Neutrophil (primary cell): ENCODE measurements around the gene PAX5.

Experiments used
- H3K27ac ChIP-seq: fragments of 200-600 bp; sonication (generic); 2 replicates; pipeline ENCODE4 v1.5.1; 2016; ENCODE audit warnings: mild to moderate bottlenecking, moderate library complexity
- H3K27me3 ChIP-seq: fragments of 200-600 bp; sonication (generic); 2 replicates; pipeline ENCODE4 v1.6.0; 2016; ENCODE audit warnings: mild to moderate bottlenecking
- H3K36me3 ChIP-seq: fragments of 200-600 bp; sonication (generic); 2 replicates; pipeline ENCODE4 v1.5.1; 2017
- H3K4me1 ChIP-seq, 2 experiments: fragments of 200-600 bp in 1 of 2; sonication (generic) in 1 of 2; 1 replicate in 1 of 2; 2 replicates in 1 of 2; pipeline versions ENCODE4 v1.5.1 to v1.6.1; 2013 to 2016; ENCODE audit warnings: low read depth in 1 of 2, low read length in 1 of 2, mild to moderate bottlenecking in 1 of 2, moderate library complexity in 1 of 2; ENCODE audit not compliant: control insufficient read depth in 1 of 2, insufficient read depth in 1 of 2
- H3K4me3 ChIP-seq, 2 experiments: fragments of 200-600 bp in 1 of 2; sonication (generic) in 1 of 2; 1 replicate in 1 of 2; 2 replicates in 1 of 2; pipeline ENCODE4 v1.5.1; 2013 to 2016; ENCODE audit warnings: low read depth in 1 of 2, low read length in 1 of 2, mild to moderate bottlenecking in 1 of 2, moderate library complexity in 1 of 2
- H3K9me3 ChIP-seq: fragments of 200-600 bp; sonication (generic); 2 replicates; pipeline ENCODE4 v1.5.1; 2016
- CTCF ChIP-seq: fragments of 200-600 bp; sonication (generic); IDR thresholded peaks from 2 replicates; pipeline ENCODE4 v1.5.1; 2016; ENCODE audit warnings: antibody characterized with exemption

The PAX5 gene

DNA sequence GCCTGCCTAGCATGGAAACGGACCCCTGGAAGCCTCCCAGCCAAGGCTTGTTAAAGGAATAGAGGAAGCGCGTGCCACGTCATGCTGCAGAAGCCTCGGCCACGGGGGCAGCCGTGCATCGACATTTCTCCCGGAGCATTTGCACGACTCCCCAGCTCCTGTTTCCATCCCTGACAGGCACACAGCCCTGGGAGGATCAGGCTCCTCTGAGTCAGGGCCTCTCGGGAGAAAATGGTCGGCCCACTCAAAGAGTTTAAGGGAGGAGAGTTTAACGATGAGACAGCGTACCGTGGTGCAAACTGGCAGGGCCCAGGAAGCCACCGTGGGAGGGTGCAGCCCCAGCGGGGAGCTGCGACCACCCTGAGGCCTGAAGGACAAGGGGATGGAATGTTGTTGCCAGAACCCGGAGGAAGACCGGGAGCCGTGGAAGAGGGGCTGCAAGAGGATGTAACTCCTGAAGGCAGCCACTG is 213.6 kb downstream of the PAX5 start:
- Histone ChIP-seq H3K4me1 (no peaks in the 10 kb centered on the region), H3K4me3 (no peak overlapping the region), H3K27me3 (peaks cover 48% of the 10 kb centered on the region), H3K36me3 (no peaks in the 10 kb centered on the region), H3K27ac (no peak overlapping the region), H3K9me3 (no peaks in the 10 kb centered on the region)
- no peak for TF ChIP-seq CTCF

- no peaks in the 10 kb centered on the region for H3K4me1 ChIP-seq
- no peaks in the 10 kb centered on the region for H3K9me3 ChIP-seq
- H3K36me3 ChIP-seq: no peaks in the 10 kb centered on the region
- no peak for TF ChIP-seq CTCF
- H3K27ac ChIP-seq: no peak overlapping the region
- peaks cover 48% of the 10 kb centered on the region for H3K27me3 ChIP-seq
- no peak overlapping the region for H3K4me3 ChIP-seq
These were observed 214.8 kb downstream of the PAX5 start for GRCh38 chr9:36818965-36819870.

DNA sequence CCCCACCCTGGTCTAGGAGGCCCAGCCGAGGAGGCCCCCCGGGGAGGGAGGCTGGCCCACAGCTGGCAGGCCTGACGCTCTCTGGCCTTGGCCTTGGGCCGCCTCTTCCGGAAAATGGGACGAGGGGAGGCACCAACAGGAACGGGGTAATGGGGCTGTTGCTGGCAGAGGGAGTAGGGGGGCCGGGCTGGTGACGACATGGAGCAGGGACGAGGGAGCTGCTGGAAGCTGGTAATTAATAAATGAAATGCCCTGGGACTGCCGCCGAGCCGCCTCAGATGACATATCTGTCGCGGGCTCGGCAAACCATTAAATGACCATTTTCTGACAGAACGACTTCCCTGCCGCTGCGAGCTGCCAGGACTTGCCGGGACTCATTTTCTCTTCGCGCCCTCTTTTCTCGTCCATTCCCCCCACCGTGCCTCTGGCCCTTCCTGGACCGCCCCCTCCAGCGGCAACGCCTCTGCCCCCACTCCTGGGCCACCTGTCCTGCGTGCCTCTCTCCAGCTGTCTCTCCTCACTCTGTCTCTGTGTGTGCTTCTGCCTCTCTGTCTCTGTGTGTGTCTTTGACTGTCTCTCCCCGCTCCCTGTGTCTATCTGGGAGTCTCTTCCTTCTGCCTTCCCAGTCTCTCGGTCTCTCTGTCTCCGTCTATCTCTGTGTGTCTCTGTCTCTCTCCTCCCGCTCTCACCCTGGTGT is 215.7 kb downstream of the PAX5 start:
- no peak for TF ChIP-seq CTCF
- Histone ChIP-seq H3K9me3 (no peaks in the 10 kb centered on the region), H3K4me1 (no peaks in the 10 kb centered on the region), H3K27me3 (peaks cover 48% of the 10 kb centered on the region), H3K4me3 (no peak overlapping the region), H3K27ac (no peak overlapping the region), H3K36me3 (no peaks in the 10 kb centered on the region)

DNA sequence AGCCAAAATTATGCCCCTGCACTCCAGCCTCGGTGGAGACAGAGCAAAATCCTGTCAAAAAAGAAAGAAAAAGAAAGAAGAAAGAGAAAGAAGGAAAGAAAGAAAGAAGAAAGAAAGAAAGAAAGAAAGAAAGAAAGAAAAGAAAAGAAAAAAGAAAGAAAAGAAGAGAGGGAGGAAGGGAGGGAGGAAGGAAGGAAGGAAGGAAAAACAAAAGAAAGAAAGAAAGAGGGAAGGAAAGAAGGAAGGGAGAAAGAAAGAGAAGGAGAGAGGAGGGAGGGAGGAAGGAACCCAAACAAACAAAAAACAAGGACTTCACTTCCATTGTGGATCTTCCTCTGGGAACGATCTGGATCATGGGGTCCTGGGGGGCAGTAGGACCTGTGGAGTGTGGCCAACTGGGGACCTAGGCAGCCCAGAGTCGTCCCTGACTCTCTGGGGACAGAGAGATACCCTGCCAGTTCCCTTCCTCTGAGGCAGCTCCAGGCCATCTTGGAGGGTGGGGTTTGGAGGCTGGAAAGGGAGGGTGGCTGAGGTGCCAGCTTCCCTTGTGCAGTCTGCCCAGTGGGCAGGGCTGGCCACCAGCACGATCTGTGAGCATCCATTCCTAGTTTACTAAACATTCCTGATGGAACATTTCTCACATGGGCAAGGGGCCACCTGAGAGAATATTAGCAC is 216.8 kb downstream of the PAX5 start:
- TF ChIP-seq CTCF: no peak
- H3K4me3 ChIP-seq: no peak overlapping the region
- no peaks in the 10 kb centered on the region for H3K9me3 ChIP-seq
- no peaks in the 10 kb centered on the region for H3K4me1 ChIP-seq
- no peak overlapping the region for H3K27ac ChIP-seq
- peaks cover 48% of the 10 kb centered on the region for H3K27me3 ChIP-seq
- H3K36me3 ChIP-seq: no peaks in the 10 kb centered on the region

- H3K27me3 ChIP-seq: peaks cover 48% of the 10 kb centered on the region
- H3K9me3 ChIP-seq: no peaks in the 10 kb centered on the region
- H3K27ac ChIP-seq: no peak overlapping the region
- H3K4me3 ChIP-seq: no peak overlapping the region
- no peak for TF ChIP-seq CTCF
- no peaks in the 10 kb centered on the region for H3K36me3 ChIP-seq
- no peaks in the 10 kb centered on the region for H3K4me1 ChIP-seq
These were observed 217.7 kb downstream of the PAX5 start for GRCh38 chr9:36816371-36816770.
